D721Med (cell line): ENCODE results near the gene RPL4.

Experiments
- DNase-seq: peaks from one replicate; pipeline ENCODE4 v3.0.0; 2011; ENCODE audit warnings: low spot score; ENCODE audit not compliant: insufficient read length
- FAIRE-seq: peaks from 2 replicates; lab custom pipeline; 2011; peaks lifted over from hg19 to GRCh38; lab: Jason Lieb, UNC
- CTCF ChIP-seq: IDR thresholded peaks from 2 replicates; pipeline ENCODE4 v1.5.1; 2012; ENCODE audit warnings: mild to moderate bottlenecking, control low read depth; ENCODE audit not compliant: insufficient read depth; ENCODE audit errors: missing control alignments

The RPL4 gene

GRCh38 chr15:66498501-66499386 is 5.9 kb downstream of the RPL4 start:
- peak; percentile 31 for TF ChIP-seq CTCF
- DNase-seq = no peak
- no peak for FAIRE-seq

GRCh38 chr15:66497502-66498455 is 6.9 kb downstream of the RPL4 start, which contains the start of gene SNAPC5:
SNAPC5 (minus strand) TSS chr15:66497762; CDS start chr15:66497731, 31 bp downstream.
- peak; percentile 76 for TF ChIP-seq CTCF
- FAIRE-seq = no peak

GRCh38 chr15:66496951-66497501 is 7.6 kb downstream of the RPL4 start:
- no peak for TF ChIP-seq CTCF
- FAIRE-seq = no peak
- DNase-seq = no peak

More at GRCh38 chr15:66497502-66498455, 6.9 kb downstream of the RPL4 start, which contains the start of gene SNAPC5:
- DNase-seq = peak; percentile 64

- DNase-seq (no peak), FAIRE-seq (no peak)
- TF ChIP-seq CTCF = no peak
Measured at GRCh38 chr15:66494262-66494661, 10.4 kb downstream of the RPL4 start.

GRCh38 chr15:66491846-66492245 is 12.8 kb downstream of the RPL4 start:
- DNase-seq = no peak
- no peak for TF ChIP-seq CTCF
- FAIRE-seq = no peak

GRCh38 chr15:66489179-66489791 is 15.4 kb downstream of the RPL4 start:
- TF ChIP-seq CTCF = no peak
- no peak for FAIRE-seq
- no peak for DNase-seq
